GM21825 (cell line): ENCODE data around the gene CADM2.
"Not testable (repeated sequence)": the region's sequence is repeated elsewhere in the genome, so short reads cannot be mapped to it uniquely, and the experiment has no call there.

Source experiments
- ATAC-seq: cut with Tn5 transposase; IDR thresholded peaks from one replicate; pipeline ENCODE4 v1.9.1; 2021; ENCODE audit warnings: mild to moderate bottlenecking, moderate library complexity; ENCODE audit not compliant: unreplicated experiment

Gene CADM2

GRCh38 chr3:85877631-85878030 is 918.8 kb downstream of the CADM2 start:
- ATAC-seq, result no peak

DNA sequence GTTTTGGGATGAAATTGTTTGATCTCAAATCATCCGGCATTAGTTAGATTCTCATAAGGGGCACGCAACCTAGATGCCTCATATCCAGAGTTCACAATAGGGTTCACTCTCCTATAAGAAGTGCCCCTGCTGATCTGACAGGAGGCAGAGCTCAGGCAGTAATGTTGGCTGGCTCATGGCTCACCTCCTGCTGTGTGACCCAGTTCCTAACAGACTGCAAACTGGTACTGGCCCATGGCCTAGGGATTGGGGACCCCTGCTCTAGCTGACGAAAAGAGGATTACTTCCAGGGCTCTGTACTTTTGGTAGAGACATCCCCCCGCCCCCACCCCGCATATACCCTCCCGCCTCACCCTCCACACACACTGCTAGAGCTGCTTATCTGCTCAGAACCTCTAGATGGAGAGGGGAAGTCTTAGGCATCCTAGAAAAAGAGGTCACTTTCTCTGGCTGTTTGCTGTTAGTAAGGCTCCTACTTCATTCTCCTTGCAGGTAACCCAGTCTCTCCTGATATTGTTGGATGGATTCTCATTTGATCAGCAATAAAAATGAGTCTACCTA is 923.1 kb downstream of the CADM2 start:
- no peak for ATAC-seq

GRCh38 chr3:85890043-85890555 is 931.3 kb downstream of the CADM2 start:
- no peak for ATAC-seq

DNA sequence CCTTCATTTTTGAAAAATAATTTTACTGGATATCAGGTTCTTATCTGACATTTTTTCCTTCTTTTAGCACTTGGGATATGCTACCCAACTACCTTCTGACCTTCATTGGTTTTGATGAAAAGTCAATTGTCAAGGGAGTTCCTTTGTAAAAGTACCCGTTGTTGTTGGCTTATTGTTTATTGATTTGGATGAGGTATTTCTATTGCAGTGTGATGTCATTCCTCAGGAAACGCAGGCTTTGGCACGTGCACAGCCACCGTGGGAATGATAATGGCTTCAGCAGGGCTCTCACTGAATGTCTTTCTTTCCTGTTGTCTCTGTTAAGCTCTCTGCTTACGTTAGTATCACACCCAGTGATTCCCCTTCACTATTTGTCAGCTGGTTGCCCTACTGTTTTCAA is 944.6 kb downstream of the CADM2 start:
- no peak for ATAC-seq

DNA sequence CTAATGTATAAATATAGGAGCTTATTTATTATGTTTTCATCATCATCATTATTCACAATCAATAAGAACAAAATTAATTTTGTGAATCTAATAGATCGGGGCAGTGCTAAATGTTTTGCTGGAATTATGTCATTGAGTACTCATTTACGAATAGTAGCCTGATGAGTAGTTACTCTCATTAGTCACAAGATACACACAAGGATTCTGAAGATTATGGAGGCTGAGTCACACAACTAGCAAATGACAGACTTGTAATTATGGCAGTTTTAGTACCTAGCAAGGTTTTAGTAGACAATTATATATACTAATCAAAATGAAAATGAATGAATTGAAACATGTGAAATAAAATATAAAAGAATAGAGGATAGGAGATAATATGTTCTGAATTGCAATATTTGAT is 954.2 kb downstream of the CADM2 start:
- no peak for ATAC-seq

- no peak for ATAC-seq
Observed at GRCh38 chr3:85922374-85922773, 963.6 kb downstream of the CADM2 start.

- ATAC-seq, result no peak
Observed at GRCh38 chr3:85930718-85931117, 971.9 kb downstream of the CADM2 start.

DNA sequence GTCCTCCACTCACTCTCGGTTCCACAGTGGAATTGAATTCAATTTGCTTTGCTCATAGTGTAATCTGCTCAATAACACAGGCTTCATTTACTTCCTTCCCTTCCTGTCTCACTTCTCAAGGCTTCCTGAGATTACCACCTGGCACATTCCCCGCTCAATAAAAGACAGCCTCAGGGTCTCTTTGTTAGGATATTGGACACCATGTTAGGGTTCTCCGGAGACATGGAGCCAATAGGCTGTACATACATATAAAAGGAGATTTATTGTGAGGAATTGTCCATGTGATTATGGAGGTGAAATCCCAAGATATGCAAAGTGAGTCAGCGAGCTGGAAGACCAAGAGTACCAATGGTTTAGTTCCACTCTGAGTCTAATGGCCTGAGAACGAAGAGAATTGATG is 974.5 kb downstream of the CADM2 start:
- ATAC-seq, result no peak

DNA sequence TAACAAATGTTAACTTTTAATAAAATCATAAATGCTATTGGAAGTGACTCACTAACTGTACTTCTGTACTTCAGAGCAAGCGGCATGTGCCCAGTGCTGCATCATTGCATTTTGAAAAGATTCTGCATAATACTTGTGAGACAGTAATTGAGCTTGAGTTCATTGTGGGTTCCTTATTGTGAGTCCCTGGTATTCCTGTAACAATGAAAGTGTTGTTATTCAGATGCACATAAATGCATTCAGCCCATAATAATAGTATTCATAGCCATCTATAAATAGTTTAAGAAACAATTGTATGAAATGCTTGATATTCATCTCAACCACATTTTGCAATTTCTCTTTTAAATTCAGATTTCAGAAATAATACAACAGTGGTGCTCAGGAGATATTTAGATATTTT is 976.4 kb downstream of the CADM2 start:
- ATAC-seq, result no peak

- ATAC-seq, result no peak
Observed at GRCh38 chr3:85939074-85939482, 980.3 kb downstream of the CADM2 start.

DNA sequence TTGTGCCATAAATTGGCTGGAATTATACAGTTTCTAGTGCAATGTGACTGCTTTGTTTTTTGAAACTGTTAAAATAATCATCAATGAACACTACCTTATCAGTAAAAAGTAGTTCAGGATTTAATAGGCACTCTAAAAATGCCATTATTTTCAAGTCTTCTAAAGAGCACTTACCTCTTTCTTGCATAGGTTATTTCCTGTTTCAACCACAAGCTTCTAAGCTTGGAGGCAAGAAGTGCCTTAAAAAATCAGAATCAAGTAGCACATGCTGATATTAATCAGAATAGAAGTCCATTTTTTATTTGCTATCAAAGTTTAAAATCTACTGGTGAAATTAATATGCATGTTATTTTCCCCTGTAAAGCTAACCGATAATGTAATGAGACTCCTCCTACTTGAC is 991.6 kb downstream of the CADM2 start:
- no peak for ATAC-seq

GRCh38 chr3:85960793-85961192 is 1002.0 kb downstream of the CADM2 start:
- ATAC-seq, result no peak

GRCh38 chr3:85977615-85978338 is 1019.0 kb downstream of the CADM2 start:
- ATAC-seq, result no peak

GRCh38 chr3:85979034-85979433 is 1020.2 kb downstream of the CADM2 start:
- ATAC-seq, result no peak

GRCh38 chr3:85989581-85989980 is 1030.8 kb downstream of the CADM2 start:
- ATAC-seq, result not testable (repeated sequence)

GRCh38 chr3:86029590-86029989 is 1070.8 kb downstream of the CADM2 start:
- no peak for ATAC-seq

- ATAC-seq, result no peak
Observed at GRCh38 chr3:86037916-86038315, 1079.1 kb downstream of the CADM2 start.

DNA sequence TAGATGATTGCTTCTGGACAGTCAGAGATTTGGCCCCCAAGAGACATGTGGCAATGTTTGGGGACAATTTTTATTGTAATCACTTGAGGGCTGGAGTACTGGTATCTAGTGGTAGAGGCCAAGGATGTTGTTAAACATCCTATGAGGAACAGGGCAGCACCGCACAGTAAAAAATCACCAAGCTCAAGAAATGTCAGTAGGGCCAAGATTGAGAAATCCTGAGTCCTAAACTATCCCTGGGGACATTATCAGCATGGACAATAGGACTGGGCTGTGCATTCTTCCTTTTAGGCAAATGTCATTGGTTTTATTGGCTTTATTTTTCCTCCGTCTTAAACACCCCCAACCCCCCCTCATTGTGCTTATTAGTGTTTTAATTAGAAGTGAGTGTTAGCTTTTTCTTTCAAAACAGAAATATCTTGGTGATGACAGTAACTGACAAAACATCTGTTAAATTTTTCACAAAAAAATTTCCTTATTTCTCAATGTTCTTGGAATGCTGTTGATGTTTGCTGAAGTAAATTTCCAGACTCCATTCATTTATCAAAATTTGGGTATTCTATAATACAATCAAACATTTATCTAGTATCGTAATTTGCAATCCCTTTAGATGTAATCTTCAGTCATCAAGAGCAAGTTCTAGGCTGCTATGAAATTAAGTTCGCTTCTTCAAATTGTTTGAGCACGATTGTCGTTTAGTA is 1087.8 kb downstream of the CADM2 start:
- ATAC-seq, result no peak

GRCh38 chr3:86047161-86047560 is 1088.4 kb downstream of the CADM2 start:
- no peak for ATAC-seq

- ATAC-seq, result no peak
Observed at GRCh38 chr3:86051058-86051457, 1092.3 kb downstream of the CADM2 start.

DNA sequence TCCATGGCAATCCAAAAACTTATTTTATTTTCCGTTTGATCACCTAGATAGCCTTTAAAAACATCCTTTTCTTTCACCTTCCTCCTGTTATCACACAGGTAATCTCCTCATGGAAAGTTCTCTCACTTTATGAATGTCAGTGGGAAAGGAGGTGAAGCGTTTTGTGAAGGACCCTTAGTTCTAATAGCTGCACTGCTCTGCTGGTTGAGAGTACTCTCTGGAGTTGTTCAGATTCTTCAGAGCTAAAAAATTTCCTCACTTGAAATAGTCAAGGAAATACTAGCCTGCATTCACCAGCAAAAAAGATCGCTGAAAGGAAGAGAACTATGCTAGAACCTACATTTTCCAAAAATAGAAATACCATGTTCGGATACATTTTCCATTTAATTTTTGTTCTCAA is 1097.2 kb downstream of the CADM2 start:
- no peak for ATAC-seq

- no peak for ATAC-seq
Observed at GRCh38 chr3:86056962-86057361, 1098.2 kb downstream of the CADM2 start.
